Kidney (tissue), 14 donors: Measurements from ENCODE around the gene MRGPRD. TPM values are rescaled to one million over a fixed set of nuclear protein-coding genes. Genes with fewer than 3 reads are reported as not detected.

ENCODE experiments used
- DNase-seq, 5 donors: peaks; one replicate each; pipeline ENCODE4 v3.0.0-alpha.2; 2013 to 2020
- FAIRE-seq: peaks from 2 replicates; lab custom pipeline; 2012; peaks lifted over from hg19 to GRCh38; lab: Jason Lieb, UNC
- H3K27ac ChIP-seq, 2 donors: one replicate each; pipeline ENCODE4 v1.7.0; 2013; ENCODE audit warnings: low read depth in 2 of 2, low read length in 2 of 2, inconsistent platforms in 1 of 2
- H3K27me3 ChIP-seq: one replicate; pipeline ENCODE4 v1.7.1; 2013; ENCODE audit warnings: low read length, inconsistent platforms; ENCODE audit not compliant: control insufficient read depth, insufficient read depth
- H3K36me3 ChIP-seq, 3 donors: one replicate each; pipeline versions ENCODE4 v1.7.0 to v1.7.1; 2013; ENCODE audit warnings: low read length in 3 of 3, control low read depth in 1 of 3, inconsistent platforms in 1 of 3; ENCODE audit not compliant: insufficient read depth in 3 of 3, control insufficient read depth in 2 of 3
- H3K4me1 ChIP-seq, 3 donors: one replicate each; pipeline versions ENCODE4 v1.7.0 to v1.7.1; 2013; ENCODE audit warnings: low read length in 3 of 3, inconsistent platforms in 1 of 3, low read depth in 1 of 3; ENCODE audit not compliant: control insufficient read depth in 2 of 3, insufficient read depth in 2 of 3
- H3K4me3 ChIP-seq, 3 donors: one replicate each; pipeline versions ENCODE4 v1.7.0 to v1.8.1; 2013; ENCODE audit warnings: low read length in 3 of 3, control low read depth in 1 of 3, inconsistent platforms in 1 of 3
- H3K9ac ChIP-seq, 3 donors: one replicate each; pipeline versions ENCODE4 v1.7.0 to v1.7.1; 2013; ENCODE audit warnings: low read length in 3 of 3, control low read depth in 1 of 3, inconsistent platforms in 1 of 3
- H3K9me3 ChIP-seq, 3 donors: one replicate each; pipeline versions ENCODE4 v1.7.0 to v1.7.1; 2013; ENCODE audit warnings: low read length in 3 of 3, control low read depth in 1 of 3, inconsistent platforms in 1 of 3; ENCODE audit not compliant: control insufficient read depth in 2 of 3, insufficient read depth in 1 of 3
- CTCF ChIP-seq: IDR thresholded peaks from 3 replicates; pipeline ENCODE4 v1.5.1; 2012; ENCODE audit warnings: mild to moderate bottlenecking, moderate library complexity, borderline replicate concordance; ENCODE audit not compliant: insufficient read depth; ENCODE audit errors: extremely low read depth
- intact Hi-C: fragments of 100-400 bp; cut with DNase I; formaldehyde crosslinking; loops from one replicate; pipeline ENCODE4 v1.11.1; 2022
- polyA plus RNA-seq: library from polyadenylated mRNA; stranded (reverse); fragments of 350-450 nt; fragmentation: Illumina TruSeq; extraction: RNeasy Lipid Tissue Mini Kit (QIAGEN cat#74804); gene quantifications from one replicate; pipeline ENCODE4 v1.2.3, GENCODE V29; 2014; ENCODE audit warnings: low read depth, low replicate concordance; ENCODE audit not compliant: insufficient read depth
- total RNA-seq: library from RNA; stranded (reverse); fragmentation: NEBNext Ultra II Directional; extraction: Animal tissue kit (Norgen Biotek cat#: 25700); gene quantifications from one replicate; pipeline ENCODE4 v1.2.1, GENCODE V29; 2021
- donor health status: control.
- donor health status: control.
- donor health status: control.
- donor health status: control.
- donor health status: control.
- donor health status: DM: yes; HTN: yes; CAD: no.
- donor health status: Normal renal cell carcinoma (clear cell type).

MRGPRD gene
- total and polyA plus RNA-seq, 2 donors from 2014 or later = not detected

GRCh38 chr11:68969386-68969785, 11.4 kb downstream of the MRGPRD start:
- Histone ChIP-seq H3K9me3 (no peaks in the 10 kb centered on the region), H3K27ac (no peak overlapping the region), H3K4me1 (no peaks in the 10 kb centered on the region), H3K36me3 (no peaks in the 10 kb centered on the region), H3K27me3 (no peaks in the 10 kb centered on the region), H3K4me3 (no peak overlapping the region), H3K9ac (no peak overlapping the region)
- no peak for TF ChIP-seq CTCF
- intact Hi-C loops = no loop called here
- FAIRE-seq (no peak), DNase-seq (peak in 2 of 5 donors; percentile 4 to 37)

- no peaks in the 10 kb centered on the region for H3K36me3 ChIP-seq
- H3K27ac ChIP-seq = no peak overlapping the region
- H3K27me3 ChIP-seq = no peaks in the 10 kb centered on the region
- no peak overlapping the region for H3K4me3 ChIP-seq
- no peaks in the 10 kb centered on the region for H3K4me1 ChIP-seq
- no peak for TF ChIP-seq CTCF
- DNase-seq = peak in 1 of 5 donors; percentile 59
- no peak for FAIRE-seq
- H3K9ac ChIP-seq = no peak overlapping the region
- intact Hi-C loops = no loop called here
- no peaks in the 10 kb centered on the region for H3K9me3 ChIP-seq
Measured at GRCh38 chr11:68968306-68969250, 12.2 kb downstream of the MRGPRD start.

- Histone ChIP-seq H3K27ac (no peak overlapping the region), H3K27me3 (no peaks in the 10 kb centered on the region), H3K4me1 (no peaks in the 10 kb centered on the region), H3K9me3 (no peaks in the 10 kb centered on the region), H3K4me3 (no peak overlapping the region), H3K9ac (no peak overlapping the region), H3K36me3 (no peaks in the 10 kb centered on the region)
- no peak for DNase-seq
- no peak for FAIRE-seq
- intact Hi-C loops = no loop called here
- no peak for TF ChIP-seq CTCF
Measured at GRCh38 chr11:68966894-68967780, 13.6 kb downstream of the MRGPRD start.
